CD4-positive, alpha-beta T cell treated with Interferon gamma for 1 hour (primary cell): ENCODE results near the gene VKORC1.

Experiments
- DNase-seq: peaks from one replicate; pipeline ENCODE4 v3.0.0-alpha.2; 2020

VKORC1 gene

GRCh38 chr16:31081428-31082351, 12.9 kb downstream of the VKORC1 start:
- no peak for DNase-seq

- no peak for DNase-seq
Measured at GRCh38 chr16:31080756-31081419, 13.7 kb downstream of the VKORC1 start.

- no peak for DNase-seq
Measured at GRCh38 chr16:31080035-31080629, 14.5 kb downstream of the VKORC1 start.

GRCh38 chr16:31079342-31079944, 15.2 kb downstream of the VKORC1 start:
- no peak for DNase-seq

GRCh38 chr16:31078597-31079341, 15.8 kb downstream of the VKORC1 start:
- DNase-seq: no peak

GRCh38 chr16:31077592-31078396, 16.8 kb downstream of the VKORC1 start:
- no peak for DNase-seq

- no peak for DNase-seq
Measured at GRCh38 chr16:31077024-31077423, 17.6 kb downstream of the VKORC1 start.

GRCh38 chr16:31076319-31076718, 18.3 kb downstream of the VKORC1 start:
- no peak for DNase-seq

- no peak for DNase-seq
Measured at GRCh38 chr16:31074814-31075183, 19.8 kb downstream of the VKORC1 start.

- DNase-seq: peak; percentile 98
Measured at GRCh38 chr16:31073970-31074813, 20.4 kb downstream of the VKORC1 start, which contains the start of the genes ZNF646 and ZNF668. TSS of gene ZNF646 (plus strand) at chr16:31074422. CDS start at chr16:31076325, 1,903 bp downstream. TSS of gene ZNF668 (minus strand) at chr16:31074240. CDS start at chr16:31064459, 9,781 bp downstream.

GRCh38 chr16:31073142-31073969, 21.2 kb downstream of the VKORC1 start:
- DNase-seq: peak; percentile 77

- no peak for DNase-seq
Measured at GRCh38 chr16:31072540-31073141, 22.0 kb downstream of the VKORC1 start.

- DNase-seq: no peak
Measured at GRCh38 chr16:31071861-31072260, 22.7 kb downstream of the VKORC1 start.

- DNase-seq: no peak
Measured at GRCh38 chr16:31067342-31067741, 27.3 kb downstream of the VKORC1 start.

GRCh38 chr16:31064882-31065461, 29.6 kb downstream of the VKORC1 start:
- DNase-seq: no peak

- no peak for DNase-seq
Measured at GRCh38 chr16:31063843-31064611, 30.6 kb downstream of the VKORC1 start.

- DNase-seq: no peak
Measured at GRCh38 chr16:31063495-31063842, 31.1 kb downstream of the VKORC1 start.

- no peak for DNase-seq
Measured at GRCh38 chr16:31061813-31062440, 32.7 kb downstream of the VKORC1 start.
